ENCODE measurements around the gene NUTM1. TPM values are rescaled to one million over a fixed set of nuclear protein-coding genes. Genes with fewer than 3 reads are reported as not detected.

NUTM1 gene
- total and polyA plus RNA-seq, 2 experiments from 2014 or later: not detected

GRCh38 chr15:34325368-34325767 lies 17.7 kb upstream of the NUTM1 start:
- H3K27me3 ChIP-seq: no peaks in the 10 kb centered on the region
- no peak for DNase-seq (ENCODE audit: low spot score)
- no peak for TF ChIP-seq EZH2 (IDR thresholded peaks at IDR 0.05; ENCODE audit: borderline replicate concordance)
- TF ChIP-seq CTCF (IDR thresholded peaks at IDR 0.05; ENCODE audit: poor library complexity): no peak
- H4K20me1 ChIP-seq (ENCODE audit: insufficient read depth, poor library complexity, severe bottlenecking): no peaks in the 10 kb centered on the region
- no peaks in the 10 kb centered on the region for H3K4me1 ChIP-seq (ENCODE audit: insufficient read depth)
- no peaks in the 10 kb centered on the region for H3K36me3 ChIP-seq (replicated peaks; ENCODE audit: insufficient read depth, low read depth)
- no peaks in the 10 kb centered on the region for H3K9me3 ChIP-seq (ENCODE audit: low read depth)
- H3K9me2 ChIP-seq (replicated peaks; ENCODE audit: insufficient read depth): no peaks in the 10 kb centered on the region
- H3K4me2 ChIP-seq: no peak overlapping the region
- no peak overlapping the region for H3K4me3 ChIP-seq
- no peaks in the 10 kb centered on the region for H3K79me2 ChIP-seq
- H3K27ac ChIP-seq: no peak overlapping the region
- H2AFZ ChIP-seq: no peak overlapping the region

- H3K9me2 ChIP-seq (replicated peaks; ENCODE audit: insufficient read depth): no peaks in the 10 kb centered on the region
- no peak overlapping the region for H3K4me3 ChIP-seq
- H3K4me2 ChIP-seq: no peak overlapping the region
- no peak overlapping the region for H2AFZ ChIP-seq
- H4K20me1 ChIP-seq (ENCODE audit: insufficient read depth, poor library complexity, severe bottlenecking): no peaks in the 10 kb centered on the region
- H3K4me1 ChIP-seq (ENCODE audit: insufficient read depth): no peaks in the 10 kb centered on the region
- no peak overlapping the region for H3K27ac ChIP-seq
- H3K36me3 ChIP-seq (replicated peaks; ENCODE audit: insufficient read depth, low read depth): no peaks in the 10 kb centered on the region
- no peaks in the 10 kb centered on the region for H3K79me2 ChIP-seq
- no peak for DNase-seq (ENCODE audit: low spot score)
- H3K27me3 ChIP-seq: no peaks in the 10 kb centered on the region
- 96% methylated on average over 4 of the region's 4 CpGs for WGBS (ENCODE audit: low lambda C conversion rate, missing lambda C conversion rate)
- TF ChIP-seq CTCF (IDR thresholded peaks at IDR 0.05; ENCODE audit: poor library complexity) (no peak), EZH2 (IDR thresholded peaks at IDR 0.05; ENCODE audit: borderline replicate concordance) (no peak), EZH2phosphoT487 (IDR thresholded peaks at IDR 0.05; ENCODE audit: low read depth, severe bottlenecking, unreplicated experiment) (no peak)
- no peaks in the 10 kb centered on the region for H3K9me3 ChIP-seq (ENCODE audit: low read depth)
Observed at GRCh38 chr15:34327906-34328305, 15.2 kb upstream of the NUTM1 start.

DNA sequence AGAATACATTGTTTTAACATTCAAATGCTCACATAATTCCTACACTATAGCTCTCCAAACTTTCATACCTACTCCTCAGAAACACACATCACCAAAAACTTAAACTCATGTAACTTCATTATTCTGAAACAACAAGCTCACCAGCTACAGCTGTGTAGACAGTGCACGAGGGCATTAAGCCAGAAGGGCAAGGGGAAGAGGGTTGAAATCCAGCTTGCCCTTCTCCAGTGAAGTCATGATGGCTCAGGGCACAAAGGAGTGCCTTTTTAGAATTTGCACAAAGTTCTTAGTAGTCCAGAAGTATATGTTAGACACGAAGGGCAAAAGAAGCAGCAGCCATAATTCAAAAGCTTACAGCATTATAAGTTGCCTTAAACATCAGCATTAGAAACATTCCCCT lies 14.1 kb upstream of the NUTM1 start:
- DNase-seq (ENCODE audit: low spot score): no peak
- no peak overlapping the region for H3K4me3 ChIP-seq
- WGBS (ENCODE audit: low lambda C conversion rate, missing lambda C conversion rate): 84% methylated on average over 2 of the region's 2 CpGs
- H2AFZ ChIP-seq: no peak overlapping the region
- no peaks in the 10 kb centered on the region for H3K9me2 ChIP-seq (replicated peaks; ENCODE audit: insufficient read depth)
- H3K27ac ChIP-seq: no peak overlapping the region
- no peaks in the 10 kb centered on the region for H4K20me1 ChIP-seq (ENCODE audit: insufficient read depth, poor library complexity, severe bottlenecking)
- no peaks in the 10 kb centered on the region for H3K79me2 ChIP-seq
- no peaks in the 10 kb centered on the region for H3K9me3 ChIP-seq (ENCODE audit: low read depth)
- H3K4me1 ChIP-seq (ENCODE audit: insufficient read depth): no peaks in the 10 kb centered on the region
- no peak for TF ChIP-seq EZH2 (IDR thresholded peaks at IDR 0.05; ENCODE audit: borderline replicate concordance)
- TF ChIP-seq EZH2phosphoT487 (IDR thresholded peaks at IDR 0.05; ENCODE audit: low read depth, severe bottlenecking, unreplicated experiment): no peak
- TF ChIP-seq CTCF (IDR thresholded peaks at IDR 0.05; ENCODE audit: poor library complexity): no peak
- no peaks in the 10 kb centered on the region for H3K36me3 ChIP-seq (replicated peaks; ENCODE audit: insufficient read depth, low read depth)
- no peaks in the 10 kb centered on the region for H3K27me3 ChIP-seq
- no peak overlapping the region for H3K4me2 ChIP-seq

DNA sequence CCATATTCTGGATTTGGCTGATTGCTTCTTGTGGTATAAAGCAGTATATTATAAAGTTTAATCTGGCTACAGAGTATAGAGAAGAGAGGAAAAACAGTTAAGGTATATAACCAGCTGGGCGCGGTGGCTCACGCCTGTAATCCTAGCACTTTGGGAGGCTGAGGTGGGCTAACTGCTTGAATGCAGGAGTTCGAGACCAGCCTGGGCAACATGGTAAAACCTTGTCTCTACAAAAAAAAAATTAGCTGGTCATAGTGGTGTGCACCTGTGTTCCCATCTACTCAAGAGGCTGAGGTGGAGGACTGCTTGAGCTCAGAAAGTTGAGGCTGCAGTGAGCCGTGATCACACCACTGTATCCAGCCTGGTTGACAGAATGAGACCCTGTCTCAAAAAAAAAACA lies 12.8 kb upstream of the NUTM1 start:
- Histone ChIP-seq H2AFZ (no peak overlapping the region), H3K4me2 (no peak overlapping the region), H4K20me1 (ENCODE audit: insufficient read depth, poor library complexity, severe bottlenecking) (no peaks in the 10 kb centered on the region), H3K9me3 (ENCODE audit: low read depth) (no peaks in the 10 kb centered on the region), H3K27me3 (no peaks in the 10 kb centered on the region), H3K36me3 (replicated peaks; ENCODE audit: insufficient read depth, low read depth) (no peaks in the 10 kb centered on the region), H3K27ac (no peak overlapping the region), H3K9me2 (replicated peaks; ENCODE audit: insufficient read depth) (no peaks in the 10 kb centered on the region), H3K4me1 (ENCODE audit: insufficient read depth) (no peaks in the 10 kb centered on the region), H3K79me2 (no peaks in the 10 kb centered on the region), H3K4me3 (no peak overlapping the region)
- 95% methylated on average over 5 of the region's 5 CpGs for WGBS (ENCODE audit: low lambda C conversion rate, missing lambda C conversion rate)
- TF ChIP-seq EZH2phosphoT487 (IDR thresholded peaks at IDR 0.05; ENCODE audit: low read depth, severe bottlenecking, unreplicated experiment) (no peak), CTCF (IDR thresholded peaks at IDR 0.05; ENCODE audit: poor library complexity) (no peak), EZH2 (IDR thresholded peaks at IDR 0.05; ENCODE audit: borderline replicate concordance) (no peak)
- DNase-seq (ENCODE audit: low spot score): no peak
